ENCODE data around the gene ZNF536.

The ZNF536 gene

DNA sequence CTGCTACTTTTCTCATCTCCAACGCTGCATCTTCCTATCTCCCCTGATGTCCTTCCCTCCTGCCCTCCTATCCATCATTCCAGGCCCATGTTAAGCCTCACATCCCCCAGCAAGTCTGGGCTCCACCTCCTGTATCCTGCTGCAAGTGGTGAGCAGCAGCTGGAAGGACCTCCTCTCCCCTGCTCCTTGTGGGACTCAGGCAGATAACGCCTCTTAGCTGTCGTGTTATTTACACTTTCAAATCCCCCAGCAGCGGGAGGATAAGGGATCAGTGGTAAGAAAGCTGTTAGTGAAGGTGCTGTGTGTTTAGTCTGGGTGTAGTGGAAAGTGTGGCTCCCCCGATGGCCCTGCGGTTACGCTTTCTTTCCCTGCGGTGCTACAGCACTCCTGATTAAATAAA, 211.9 kb downstream of the ZNF536 start:
- 0 out of 2 replicates have a peak, but pooled peaks cover 2% of the 10 kb centered on the region for H3K27me3 ChIP-seq (replicated peaks; ENCODE audit: insufficient read depth, low read length)
- no peak overlapping the region for H2AFZ ChIP-seq (ENCODE audit: low read length)
- H3K36me3 ChIP-seq (replicated peaks; ENCODE audit: insufficient read depth, low read length) = no peaks in the 10 kb centered on the region
- no peaks in the 10 kb centered on the region for H4K20me1 ChIP-seq (ENCODE audit: insufficient read depth, low read length)
- no peaks in the 10 kb centered on the region for H3K9me3 ChIP-seq (replicated peaks; ENCODE audit: insufficient read depth, low read length)
- no peaks in the 10 kb centered on the region for H3K9me2 ChIP-seq (replicated peaks; ENCODE audit: insufficient read depth, low read length)
- no peak overlapping the region for H3K9ac ChIP-seq (ENCODE audit: low read length)
- H3K79me2 ChIP-seq (ENCODE audit: low read length) = no peaks in the 10 kb centered on the region
- H3K4me3 ChIP-seq (ENCODE audit: low read length) = no peak overlapping the region
- H3K4me2 ChIP-seq (ENCODE audit: low read depth, low read length) = no peak overlapping the region
- H3K4me1 ChIP-seq (ENCODE audit: low read length) = no peaks in the 10 kb centered on the region
- no peak overlapping the region for H3K27ac ChIP-seq (ENCODE audit: low read length)
- H3F3A ChIP-seq (ENCODE audit: insufficient read depth, low read length) = no peaks in the 10 kb centered on the region
- DNase-seq = no peak
- TF ChIP-seq EZH2phosphoT487 (IDR thresholded peaks at IDR 0.05; ENCODE audit: low read length) (no peak), EZH2 (optimal IDR thresholded peaks at IDR 0.05; ENCODE audit: low read depth, low read length) (no peak)
- TF ChIP-seq, protein P1, sequence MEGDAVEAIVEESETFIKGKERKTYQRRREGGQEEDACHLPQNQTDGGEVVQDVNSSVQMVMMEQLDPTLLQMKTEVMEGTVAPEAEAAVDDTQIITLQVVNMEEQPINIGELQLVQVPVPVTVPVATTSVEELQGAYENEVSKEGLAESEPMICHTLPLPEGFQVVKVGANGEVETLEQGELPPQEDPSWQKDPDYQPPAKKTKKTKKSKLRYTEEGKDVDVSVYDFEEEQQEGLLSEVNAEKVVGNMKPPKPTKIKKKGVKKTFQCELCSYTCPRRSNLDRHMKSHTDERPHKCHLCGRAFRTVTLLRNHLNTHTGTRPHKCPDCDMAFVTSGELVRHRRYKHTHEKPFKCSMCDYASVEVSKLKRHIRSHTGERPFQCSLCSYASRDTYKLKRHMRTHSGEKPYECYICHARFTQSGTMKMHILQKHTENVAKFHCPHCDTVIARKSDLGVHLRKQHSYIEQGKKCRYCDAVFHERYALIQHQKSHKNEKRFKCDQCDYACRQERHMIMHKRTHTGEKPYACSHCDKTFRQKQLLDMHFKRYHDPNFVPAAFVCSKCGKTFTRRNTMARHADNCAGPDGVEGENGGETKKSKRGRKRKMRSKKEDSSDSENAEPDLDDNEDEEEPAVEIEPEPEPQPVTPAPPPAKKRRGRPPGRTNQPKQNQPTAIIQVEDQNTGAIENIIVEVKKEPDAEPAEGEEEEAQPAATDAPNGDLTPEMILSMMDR (IDR thresholded peaks at IDR 0.05; ENCODE audit: low read length) = no peak

DNA sequence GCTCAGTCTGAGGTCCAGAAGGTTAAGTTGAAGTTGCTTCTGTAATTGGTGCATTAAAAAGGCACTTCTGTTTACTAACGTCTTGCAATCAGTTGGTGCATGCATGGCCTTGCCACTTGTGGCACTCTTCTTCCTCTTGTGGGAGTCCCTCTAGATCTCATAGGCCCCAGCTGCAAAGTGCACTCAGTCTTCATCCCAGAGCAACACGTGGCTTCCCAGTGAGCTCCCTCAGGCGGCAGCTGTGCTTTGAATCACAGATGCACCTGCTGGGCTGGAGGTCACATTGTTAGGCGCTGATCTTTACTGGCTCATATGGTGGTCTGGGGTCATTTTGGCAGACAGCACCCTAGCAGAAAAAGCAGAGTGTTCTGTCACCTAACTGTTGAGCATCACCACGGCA, 215.7 kb downstream of the ZNF536 start:
- TF ChIP-seq EZH2phosphoT487 (IDR thresholded peaks at IDR 0.05; ENCODE audit: low read length) = no peak
- TF ChIP-seq, protein P1 (IDR thresholded peaks at IDR 0.05; ENCODE audit: low read length) = no peak
- no peak for TF ChIP-seq EZH2 (optimal IDR thresholded peaks at IDR 0.05; ENCODE audit: low read depth, low read length)

DNA sequence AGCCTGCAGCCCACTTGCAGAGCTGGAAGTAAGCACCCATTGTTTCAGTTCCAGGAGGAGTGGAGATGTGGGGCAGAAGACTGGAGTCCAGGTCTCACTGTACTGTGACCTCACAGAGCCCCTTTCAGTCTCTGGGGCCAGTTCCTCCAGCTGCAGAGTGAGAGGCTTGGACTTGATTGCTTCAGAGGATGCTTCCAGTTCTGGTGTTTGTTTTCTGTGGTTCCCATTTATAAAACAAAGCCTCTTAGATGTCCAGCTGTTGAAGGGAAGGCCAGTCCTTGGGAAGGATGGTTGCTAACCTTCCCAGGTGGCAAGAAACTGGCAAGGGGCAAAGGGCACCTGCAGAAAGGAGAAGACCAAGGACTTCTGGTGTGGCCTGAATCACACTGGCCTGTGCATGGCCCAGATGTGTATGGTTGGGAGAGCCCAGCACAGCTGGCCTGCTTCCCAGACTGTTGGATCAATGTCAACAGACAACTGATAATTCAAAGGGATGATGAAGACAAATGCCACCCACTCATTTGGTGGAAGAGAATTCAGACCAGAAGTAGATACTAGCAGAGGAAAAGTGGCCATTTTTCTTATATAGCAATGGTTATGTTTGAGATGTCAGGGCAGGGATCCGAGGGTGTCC, 218.5 kb downstream of the ZNF536 start:
- Histone ChIP-seq H3K4me1 (ENCODE audit: low read length) (no peaks in the 10 kb centered on the region), H3K4me3 (ENCODE audit: low read length) (no peak overlapping the region), H3K4me2 (ENCODE audit: low read depth, low read length) (no peak overlapping the region), H3K9me2 (replicated peaks; ENCODE audit: insufficient read depth, low read length) (no peaks in the 10 kb centered on the region), H3K9me3 (replicated peaks; ENCODE audit: insufficient read depth, low read length) (no peaks in the 10 kb centered on the region), H3K9ac (ENCODE audit: low read length) (no peak overlapping the region), H3F3A (ENCODE audit: insufficient read depth, low read length) (no peaks in the 10 kb centered on the region), H3K27ac (ENCODE audit: low read length) (no peak overlapping the region), H3K36me3 (replicated peaks; ENCODE audit: insufficient read depth, low read length) (no peaks in the 10 kb centered on the region), H3K27me3 (replicated peaks; ENCODE audit: insufficient read depth, low read length) (peaks cover 13% of the 10 kb centered on the region), H4K20me1 (ENCODE audit: insufficient read depth, low read length) (no peaks in the 10 kb centered on the region), H3K79me2 (ENCODE audit: low read length) (no peaks in the 10 kb centered on the region), H2AFZ (ENCODE audit: low read length) (no peak overlapping the region)
- TF ChIP-seq EZH2phosphoT487 (IDR thresholded peaks at IDR 0.05; ENCODE audit: low read length) (no peak), EZH2 (optimal IDR thresholded peaks at IDR 0.05; ENCODE audit: low read depth, low read length) (no peak)
- TF ChIP-seq, protein P1 (IDR thresholded peaks at IDR 0.05; ENCODE audit: low read length) = no peak
- DNase-seq = no peak

More for the DNA sequence above, 215.7 kb downstream of the ZNF536 start:
- no peak for DNase-seq
- Histone ChIP-seq H3K36me3 (replicated peaks; ENCODE audit: insufficient read depth, low read length) (no peaks in the 10 kb centered on the region), H3K4me3 (ENCODE audit: low read length) (no peak overlapping the region), H3F3A (ENCODE audit: insufficient read depth, low read length) (no peaks in the 10 kb centered on the region), H3K79me2 (ENCODE audit: low read length) (no peaks in the 10 kb centered on the region), H3K4me2 (ENCODE audit: low read depth, low read length) (no peak overlapping the region), H2AFZ (ENCODE audit: low read length) (no peak overlapping the region), H3K27me3 (replicated peaks; ENCODE audit: insufficient read depth, low read length) (peaks cover 9% of the 10 kb centered on the region), H3K4me1 (ENCODE audit: low read length) (no peaks in the 10 kb centered on the region), H3K9ac (ENCODE audit: low read length) (no peak overlapping the region), H3K27ac (ENCODE audit: low read length) (no peak overlapping the region), H3K9me3 (replicated peaks; ENCODE audit: insufficient read depth, low read length) (no peaks in the 10 kb centered on the region), H4K20me1 (ENCODE audit: insufficient read depth, low read length) (no peaks in the 10 kb centered on the region), H3K9me2 (replicated peaks; ENCODE audit: insufficient read depth, low read length) (no peaks in the 10 kb centered on the region)
